ENCODE measurements around the gene DNER.

DNER gene

DNA sequence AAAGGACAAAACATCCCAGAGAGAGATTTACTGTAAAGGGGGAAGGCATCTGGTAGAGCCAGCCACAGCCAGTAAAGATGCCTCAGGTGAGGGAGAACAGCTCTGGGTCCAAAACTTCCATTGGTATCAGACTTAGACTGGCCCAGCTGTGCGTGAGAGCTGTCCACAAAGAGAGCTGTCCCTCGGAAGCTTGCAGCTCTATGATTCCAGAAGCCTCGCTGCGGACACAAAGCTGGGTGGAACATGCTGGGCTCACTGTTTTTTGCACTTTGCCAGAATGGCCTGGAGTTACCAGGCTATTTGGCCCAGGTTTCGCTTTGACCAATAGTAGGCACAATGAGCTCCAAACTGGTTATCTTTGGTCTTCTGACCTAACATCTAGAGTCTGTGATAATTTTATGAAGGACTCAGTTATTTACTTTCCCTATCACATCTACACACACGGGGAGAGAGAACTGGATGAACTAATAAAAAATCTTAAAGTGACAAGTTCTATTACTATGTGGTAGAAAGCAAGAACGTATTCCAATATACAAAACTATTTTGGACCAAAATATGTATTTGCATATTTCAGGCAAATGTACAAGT, 101.9 kb downstream of the DNER start:
- DNase-seq: no peak

DNA sequence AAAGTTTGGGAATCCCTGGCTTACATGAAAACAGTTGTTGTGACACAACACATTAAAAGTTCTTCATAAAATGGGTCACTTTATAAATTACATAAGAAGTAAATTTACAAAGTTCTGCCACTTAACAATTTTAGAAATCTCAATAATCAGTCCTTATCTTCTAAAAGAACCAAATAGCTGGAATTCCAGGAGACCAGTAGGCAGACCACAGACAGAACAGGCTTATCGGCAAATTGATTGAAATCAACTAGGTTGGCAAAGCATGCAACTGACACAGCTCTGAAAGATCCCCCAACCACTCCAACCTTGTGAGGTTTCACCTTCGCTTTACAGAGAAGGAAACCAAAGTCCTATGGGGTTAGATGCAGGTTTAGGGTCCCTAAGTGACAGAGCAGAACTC, 103.0 kb downstream of the DNER start:
- no peak for DNase-seq

DNA sequence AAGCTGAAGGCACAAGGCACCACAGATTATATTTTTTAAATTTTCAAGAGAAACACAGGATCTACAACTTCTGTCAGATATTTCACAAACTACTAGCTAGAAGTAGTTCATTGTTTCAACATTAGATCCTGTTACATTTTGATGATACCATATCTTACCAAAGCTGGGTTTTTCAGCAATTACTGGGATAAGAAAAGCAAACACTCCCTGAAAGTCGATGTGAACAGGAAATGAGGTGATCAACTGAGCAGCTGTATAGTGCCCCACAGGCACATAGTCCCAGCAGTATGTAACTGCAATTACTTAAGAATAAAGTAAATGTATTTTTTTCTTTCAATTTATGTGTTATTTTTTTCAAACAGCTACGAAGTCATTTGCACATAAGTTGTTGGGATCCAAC, 103.5 kb downstream of the DNER start:
- no peak for DNase-seq

DNA sequence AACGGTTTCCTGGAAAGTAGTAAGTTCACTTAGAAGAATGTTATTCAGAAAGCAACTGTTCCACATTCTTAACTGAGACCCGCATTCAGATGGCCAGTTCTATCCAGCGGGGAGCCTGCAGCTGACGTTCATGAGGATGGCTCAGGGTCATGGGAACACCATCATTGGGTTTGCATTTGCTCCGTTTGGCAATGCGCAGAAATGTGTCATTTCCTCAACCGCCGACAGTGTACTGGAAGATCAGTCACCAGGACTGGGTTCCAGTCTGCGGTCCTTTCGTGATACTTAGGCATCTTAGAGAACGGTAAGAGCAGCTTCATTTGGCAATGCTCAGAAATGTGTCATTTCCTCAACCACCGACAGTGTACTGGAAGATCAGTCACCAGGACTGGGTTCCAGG, 104.0 kb downstream of the DNER start:
- DNase-seq: no peak

DNA sequence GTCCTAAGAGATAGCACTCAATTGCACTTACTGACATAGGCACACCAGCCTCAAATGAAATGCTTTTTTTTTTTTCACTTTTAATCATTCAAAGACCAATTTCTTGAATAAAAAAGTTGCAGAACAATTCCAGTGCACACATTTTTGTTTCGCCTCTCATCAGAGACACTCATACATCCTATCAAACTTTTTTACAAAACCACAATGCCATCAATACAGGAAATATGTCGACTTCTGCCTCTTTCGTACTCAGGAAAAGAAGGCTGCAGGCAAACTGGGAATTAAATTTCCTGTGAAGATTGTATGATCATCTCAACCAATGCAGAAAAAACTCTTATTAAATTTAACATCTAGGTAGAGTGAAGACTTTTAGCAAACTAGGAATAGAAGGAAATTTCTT, 112.4 kb downstream of the DNER start:
- DNase-seq: no peak

DNA sequence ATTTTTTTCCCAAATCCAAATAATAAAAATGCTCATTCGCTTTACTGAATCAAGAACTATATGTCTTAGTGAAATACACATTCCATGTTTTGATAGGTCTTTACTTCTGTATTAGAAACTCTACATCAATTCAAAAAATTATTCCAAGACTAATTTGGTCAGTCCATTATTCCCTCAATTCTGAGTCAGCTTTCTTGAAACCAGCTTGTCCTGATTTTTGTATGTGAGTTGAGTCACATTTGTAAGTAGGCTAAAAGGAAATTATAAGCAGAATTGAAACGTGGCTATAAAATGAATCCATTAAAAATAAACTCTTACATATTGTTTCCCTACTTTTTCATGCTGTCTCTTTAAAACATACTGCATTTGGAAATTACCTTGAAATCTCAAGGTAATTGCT, 113.0 kb downstream of the DNER start:
- no peak for DNase-seq

DNA sequence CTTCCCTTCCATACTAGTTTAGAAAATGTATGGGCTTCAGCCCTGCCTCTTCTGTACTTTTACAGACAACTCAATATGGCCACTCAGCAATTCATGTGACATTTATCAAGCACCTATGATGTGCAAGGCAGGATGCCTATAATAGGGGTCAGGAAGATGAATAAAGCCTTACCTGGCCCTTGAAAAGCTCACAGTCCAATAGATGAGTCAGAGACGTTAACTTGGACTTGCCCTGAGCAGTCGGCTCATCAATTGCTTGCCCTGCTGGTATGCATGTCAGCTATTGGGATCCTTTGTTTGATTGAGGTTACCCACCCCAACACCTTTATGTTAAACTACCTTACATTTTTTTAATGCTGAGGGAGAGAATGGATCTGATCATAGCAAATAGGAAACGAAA, 116.1 kb downstream of the DNER start:
- no peak for DNase-seq

DNA sequence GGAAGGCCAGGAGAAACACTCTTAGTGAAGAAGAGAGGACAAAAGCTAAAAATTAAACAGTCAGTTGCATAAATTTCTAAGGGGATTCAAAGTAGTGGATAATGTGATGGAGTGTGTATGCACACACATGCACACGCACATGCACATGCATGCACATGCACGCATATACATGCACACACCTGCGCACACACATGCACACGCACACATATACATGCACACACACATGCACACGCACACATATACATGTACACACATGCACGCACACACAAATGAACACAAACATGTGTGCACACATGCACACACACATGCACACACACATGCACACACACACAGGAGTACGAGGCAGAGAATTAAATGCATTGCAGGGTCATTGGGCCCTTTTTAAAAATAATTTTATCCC, 117.6 kb downstream of the DNER start:
- no peak for DNase-seq

DNA sequence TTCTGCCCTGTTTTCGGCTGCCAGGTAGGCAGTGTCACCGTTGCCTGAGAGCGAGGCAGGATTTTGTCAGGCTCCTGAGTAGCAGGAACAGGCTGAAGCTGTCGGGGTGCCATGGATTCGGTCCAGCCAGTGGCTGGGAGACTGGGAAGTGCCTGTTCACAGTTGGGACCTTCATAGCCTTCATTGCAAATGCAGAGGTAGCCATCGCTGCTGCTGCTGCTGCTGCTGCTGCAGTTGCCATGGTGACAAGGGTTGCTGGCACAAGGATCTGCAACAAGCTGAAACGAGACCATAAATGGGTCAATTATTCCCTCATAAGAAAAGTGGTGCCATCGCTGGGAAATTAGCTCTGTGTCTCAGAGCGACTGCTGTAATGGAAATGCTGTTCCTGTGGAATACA, 122.7 kb downstream of the DNER start:
- no peak for DNase-seq

DNA sequence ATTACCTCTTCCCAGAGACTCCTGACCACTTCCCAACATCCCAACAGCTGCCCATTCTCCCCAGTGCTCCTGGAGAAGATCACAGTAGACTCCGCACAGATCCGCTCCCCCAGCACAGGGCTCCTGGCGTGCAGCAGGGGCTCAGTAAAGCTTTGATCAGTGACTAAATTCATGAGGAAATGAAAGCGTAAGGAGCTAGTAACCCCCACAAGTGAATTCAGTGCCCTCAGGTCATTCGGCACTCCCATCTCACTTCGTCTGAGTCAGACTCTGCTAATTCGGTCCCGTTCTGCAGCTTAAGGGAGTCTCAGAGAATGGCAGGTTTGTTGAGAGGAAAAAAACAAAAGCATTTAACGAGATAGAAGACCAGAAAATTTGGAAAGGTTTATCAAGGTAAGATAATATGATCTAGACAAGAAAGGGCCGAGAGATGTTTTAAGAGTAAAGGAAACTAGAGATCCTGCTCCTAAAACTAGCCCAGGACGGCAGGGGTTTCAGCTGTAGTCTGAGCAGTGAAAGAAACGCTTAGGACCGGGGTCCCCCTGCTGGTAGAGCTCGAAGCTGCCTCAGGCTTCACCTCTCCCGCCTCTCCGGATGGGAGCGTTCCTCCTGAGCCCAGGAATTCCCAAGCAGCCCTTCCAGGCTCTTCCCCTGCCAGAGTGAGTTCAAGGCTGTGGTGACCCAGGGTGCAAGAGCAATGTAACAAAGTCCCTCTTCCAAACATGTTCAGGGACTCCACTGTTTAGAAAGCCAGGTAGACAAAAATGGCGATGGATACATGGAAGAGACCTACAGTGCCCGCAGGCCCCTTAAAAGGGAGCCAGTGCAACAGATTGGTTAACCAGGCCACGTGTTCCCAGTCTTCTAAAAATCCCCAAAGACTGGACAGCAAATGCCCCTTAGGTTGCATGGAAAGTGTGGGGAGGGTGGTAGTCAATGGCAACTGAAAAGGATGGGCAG, 127.3 kb downstream of the DNER start:
- DNase-seq: no peak

DNA sequence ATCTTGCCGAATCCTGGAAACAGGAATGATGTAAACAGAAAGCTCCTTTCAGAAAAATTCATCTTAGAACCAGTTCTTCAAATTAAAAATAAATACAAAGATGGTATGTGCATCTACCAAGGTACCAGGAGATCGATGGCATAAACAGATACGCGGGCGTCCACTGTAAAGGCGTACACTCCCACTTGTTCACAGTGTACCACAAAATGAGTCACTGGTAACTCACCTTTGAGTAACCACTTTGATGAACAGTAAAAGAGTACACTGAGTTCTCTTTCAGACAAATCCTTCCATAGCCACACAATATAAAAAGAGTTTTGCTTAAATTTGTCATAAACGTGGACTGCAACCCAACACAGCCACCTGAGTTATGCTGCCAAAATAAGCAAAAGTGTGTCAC, 128.3 kb downstream of the DNER start:
- DNase-seq: no peak

DNA sequence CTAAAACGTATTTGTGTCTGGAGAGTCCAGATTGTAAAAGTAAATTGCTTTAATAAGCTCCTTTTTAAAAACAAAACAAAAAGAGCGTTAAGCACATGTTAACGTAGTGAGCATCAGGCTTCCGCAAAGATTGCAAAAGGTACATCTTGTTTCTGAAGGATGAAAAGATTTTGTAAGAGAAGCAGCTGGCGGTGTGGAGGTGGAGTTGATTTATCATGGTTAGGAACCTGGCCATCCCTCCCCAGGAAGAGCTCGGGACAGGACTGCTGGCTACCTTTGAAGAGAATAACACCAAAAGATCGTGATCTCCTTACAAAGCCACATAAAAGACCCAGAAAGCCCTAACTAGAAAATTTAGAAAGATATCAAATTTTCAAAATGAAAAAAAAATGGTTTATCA, 132.2 kb downstream of the DNER start:
- DNase-seq: no peak

DNA sequence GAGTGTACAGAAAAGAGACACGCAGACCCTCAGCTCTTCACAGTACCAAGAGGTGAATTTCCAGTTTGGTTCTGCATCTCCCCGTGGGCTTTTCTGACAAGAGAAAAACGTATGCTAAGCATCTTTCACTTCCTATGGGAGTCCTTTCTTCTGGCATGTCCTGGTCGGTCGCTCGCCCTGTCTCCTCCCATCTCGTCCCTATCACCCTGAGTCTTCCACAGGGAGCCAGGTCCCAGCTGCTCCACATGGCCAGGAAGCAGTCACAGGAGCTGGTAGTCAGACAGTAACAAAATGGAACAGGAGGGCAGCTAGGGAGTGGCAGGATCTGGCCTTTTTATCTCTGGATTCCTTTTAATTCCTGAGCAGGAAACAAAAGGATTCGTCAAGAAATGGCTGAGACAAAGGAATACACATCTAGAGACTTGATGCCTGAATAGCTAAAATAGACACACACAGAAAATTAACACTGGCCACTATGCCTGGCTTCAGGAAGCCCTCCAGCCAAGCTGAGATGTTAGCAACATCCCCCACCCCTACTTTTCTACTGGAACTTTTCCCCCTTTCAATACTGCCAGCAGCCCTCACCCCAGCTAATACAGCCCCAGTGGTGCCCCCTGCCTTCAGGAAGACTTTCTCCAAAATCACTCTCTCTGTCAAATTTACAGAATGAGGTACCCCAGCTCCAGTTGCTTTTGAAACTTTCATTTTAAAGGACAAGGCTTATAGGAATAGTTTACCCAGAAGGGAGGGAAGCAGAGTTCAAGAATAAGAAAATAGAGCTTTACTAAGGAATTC, 136.1 kb downstream of the DNER start:
- no peak for DNase-seq

DNA sequence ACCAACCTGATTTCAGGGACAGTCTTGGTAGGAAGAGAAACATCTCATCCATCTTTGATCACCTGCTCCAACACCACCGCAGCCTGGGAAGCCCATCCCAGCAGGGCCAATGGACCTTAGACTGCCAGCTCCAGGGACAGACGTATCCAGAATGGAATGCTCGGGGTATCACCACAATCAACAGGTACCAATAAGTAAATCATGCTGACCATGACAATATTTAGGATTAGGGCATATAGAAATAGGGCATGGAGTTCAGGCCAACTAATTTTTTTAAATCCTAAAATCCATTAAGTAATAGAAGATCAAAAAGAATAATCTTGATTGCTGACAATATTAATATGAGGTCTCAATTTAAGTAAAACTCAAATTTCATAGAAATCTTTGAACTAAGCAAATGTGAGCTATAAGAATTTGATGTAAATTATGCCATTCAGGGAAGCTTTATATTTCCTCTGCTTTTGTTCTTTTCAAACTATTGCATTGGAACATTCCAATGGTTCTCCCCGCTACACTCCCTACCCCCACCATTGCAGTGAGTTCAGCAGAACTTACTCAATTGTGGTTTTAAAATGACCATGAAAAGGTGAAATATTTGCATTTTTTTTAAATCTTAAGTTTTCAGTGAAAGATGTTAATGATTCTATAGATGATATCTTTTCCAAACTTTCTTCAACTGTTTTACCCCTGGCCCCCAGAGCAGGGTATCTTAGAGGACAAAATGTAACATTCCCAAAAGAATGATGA, 138.6 kb downstream of the DNER start:
- no peak for DNase-seq

DNA sequence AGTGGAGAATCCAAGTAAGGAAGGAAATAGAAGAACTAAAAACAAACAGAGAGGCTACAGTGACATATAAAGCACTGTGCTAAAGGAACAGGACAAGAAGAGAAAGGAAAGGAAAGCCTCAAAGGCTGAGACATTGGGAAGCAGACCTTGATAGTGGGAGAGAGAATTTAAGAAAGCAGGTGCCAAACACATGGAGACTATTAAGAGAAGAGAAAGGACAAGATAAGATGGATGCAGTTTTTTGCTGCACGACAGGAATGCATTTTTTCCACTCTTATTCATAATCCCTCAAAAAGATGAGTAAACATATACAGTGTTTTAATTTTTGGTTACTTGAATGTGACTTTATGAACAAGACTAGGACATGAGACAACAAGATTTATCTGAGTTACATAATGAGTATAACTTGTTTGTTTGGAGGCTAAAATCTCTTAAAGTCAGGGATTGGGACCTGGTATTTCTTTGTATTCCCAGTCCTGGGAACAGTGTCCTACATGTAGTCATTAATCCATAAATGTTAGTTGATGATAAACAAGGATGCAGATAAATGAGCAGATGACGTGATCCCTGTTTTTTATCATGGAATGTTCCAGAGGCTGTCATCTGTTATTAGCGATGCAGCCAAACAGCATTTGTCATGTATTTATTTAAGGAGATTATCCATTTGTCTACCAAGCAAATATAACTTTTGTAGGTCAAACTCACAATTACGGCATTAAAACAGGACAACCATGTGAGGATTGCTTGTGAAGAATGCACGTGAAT, 141.7 kb downstream of the DNER start:
- DNase-seq: no peak

DNA sequence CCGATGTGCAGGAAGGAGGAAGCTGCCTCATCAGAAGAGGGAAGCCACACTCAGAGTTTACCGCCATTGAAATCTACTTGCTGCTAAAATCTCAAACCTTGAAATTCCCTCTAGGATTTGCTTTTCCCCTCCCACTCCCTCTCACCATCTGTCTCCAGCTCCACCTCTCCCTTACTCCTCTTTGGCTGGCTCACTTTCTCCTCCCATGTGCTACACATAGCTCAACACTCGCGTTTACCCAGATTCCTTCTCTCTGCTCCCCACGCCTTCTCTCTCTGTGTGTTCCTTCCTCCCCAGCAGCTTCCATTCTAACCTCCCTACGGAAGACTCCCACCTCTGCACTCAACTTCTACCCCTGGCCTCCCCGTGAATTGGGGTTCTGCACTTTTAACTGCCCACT, 143.1 kb downstream of the DNER start:
- no peak for DNase-seq

DNA sequence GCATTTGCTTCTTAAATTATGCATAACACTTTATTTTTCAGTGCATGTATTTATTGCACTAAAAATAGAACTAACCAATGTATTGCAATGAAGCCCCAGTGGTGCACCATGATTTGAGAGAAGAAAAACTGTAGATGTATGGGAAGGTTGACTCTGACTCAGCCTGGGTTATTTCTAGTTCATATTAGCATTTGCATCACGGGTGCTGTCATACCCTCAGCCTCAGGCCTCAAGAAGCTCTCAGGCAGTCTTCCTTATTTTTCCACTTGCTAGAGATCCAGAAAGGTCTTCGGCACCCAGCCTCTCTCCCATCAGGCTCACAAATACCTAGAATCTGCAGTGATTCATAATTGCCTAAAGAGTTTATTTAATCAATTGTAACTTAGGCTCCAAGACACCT, 148.0 kb downstream of the DNER start:
- no peak for DNase-seq

DNA sequence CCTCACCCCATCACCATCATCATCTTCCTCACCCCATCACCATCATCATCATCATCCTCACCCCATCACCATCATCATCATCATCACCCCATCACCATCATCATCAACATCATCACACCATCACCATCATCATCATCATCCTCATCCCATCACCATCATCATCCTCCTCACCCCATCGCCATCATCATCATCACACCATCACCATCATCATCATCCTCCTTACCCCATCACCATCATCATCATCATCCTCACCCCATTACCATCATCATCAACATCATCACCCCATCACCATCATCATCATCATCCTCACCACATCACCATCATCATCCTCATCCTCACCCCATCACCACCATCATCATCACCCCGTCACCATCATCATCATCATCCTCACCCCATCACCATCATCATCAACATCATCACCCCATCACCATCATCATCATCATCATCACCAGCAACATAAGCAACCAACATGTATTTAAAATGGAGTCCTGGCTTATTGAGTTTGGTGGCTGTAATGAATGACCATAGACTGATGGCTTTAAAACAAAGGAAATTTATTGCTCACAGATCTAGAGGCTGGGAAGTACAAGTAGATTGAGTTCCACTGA, 150.0 kb downstream of the DNER start:
- DNase-seq: no peak

DNA sequence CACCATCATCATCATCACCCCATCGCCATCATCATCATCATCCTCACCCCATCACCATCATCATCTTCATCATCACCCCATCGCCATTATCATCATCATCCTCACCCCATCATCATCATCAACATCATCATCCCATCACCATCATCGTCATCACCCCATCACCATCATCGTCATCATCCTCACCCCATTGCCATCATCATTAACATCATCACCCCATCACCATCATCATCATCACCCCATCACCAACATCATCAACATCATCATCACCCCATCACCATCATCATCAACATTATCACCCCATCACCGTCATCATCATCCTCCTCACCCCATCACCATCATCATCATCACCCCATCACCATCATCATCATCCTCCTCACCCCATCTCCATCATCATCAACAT, 151.0 kb downstream of the DNER start:
- no peak for DNase-seq

DNA sequence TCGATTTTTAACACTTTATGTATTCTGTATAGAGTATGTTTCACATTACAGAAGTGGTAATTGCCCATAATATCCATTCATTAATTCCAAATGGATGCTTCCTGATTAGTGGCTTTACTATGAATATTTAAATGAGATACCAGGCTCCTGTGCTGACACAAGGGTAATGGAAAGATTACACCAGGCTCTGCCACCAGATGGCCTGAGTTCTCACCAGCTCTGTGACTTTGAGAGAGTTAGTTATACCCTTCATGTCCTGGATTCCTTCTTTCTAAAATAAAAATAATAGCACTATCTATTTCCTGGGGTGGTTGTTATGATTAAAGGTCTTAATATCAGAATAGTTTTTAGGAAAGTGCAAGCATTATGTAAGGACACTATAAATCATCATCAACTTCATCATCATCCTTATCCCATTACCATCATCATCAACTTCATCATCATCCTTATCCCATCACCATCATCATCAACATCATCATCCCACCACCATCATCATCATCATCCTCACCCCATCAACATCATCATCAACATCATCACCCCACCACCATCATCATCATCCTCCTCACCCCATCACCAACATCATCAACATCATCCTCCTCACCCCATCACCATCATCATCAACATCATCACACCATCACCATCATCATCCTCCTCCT, 151.8 kb downstream of the DNER start:
- DNase-seq: no peak

DNA sequence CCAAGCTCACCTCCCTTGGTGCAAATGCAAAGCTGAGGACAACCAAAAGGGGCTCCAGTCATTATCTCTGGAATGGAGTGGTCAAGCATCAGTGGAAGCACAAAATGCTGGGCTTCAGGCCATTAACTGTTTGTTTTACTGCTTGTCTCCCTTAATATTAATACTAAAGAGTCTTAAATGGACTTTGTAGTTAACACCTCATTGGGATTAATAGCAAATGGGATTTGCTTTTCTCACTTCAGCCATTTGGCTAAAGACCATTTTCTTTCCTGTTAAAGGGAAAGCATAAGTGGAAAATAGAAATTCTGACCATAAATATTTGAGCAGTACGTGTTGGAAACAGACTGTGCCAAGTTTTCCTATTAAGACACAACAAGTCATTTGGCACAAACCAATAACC, 154.4 kb downstream of the DNER start:
- no peak for DNase-seq
